ENCODE data around the gene GID8.
A peak's percentile ranks its signal among the peaks of the same experiment; 100 is the strongest.

Gene GID8

DNA sequence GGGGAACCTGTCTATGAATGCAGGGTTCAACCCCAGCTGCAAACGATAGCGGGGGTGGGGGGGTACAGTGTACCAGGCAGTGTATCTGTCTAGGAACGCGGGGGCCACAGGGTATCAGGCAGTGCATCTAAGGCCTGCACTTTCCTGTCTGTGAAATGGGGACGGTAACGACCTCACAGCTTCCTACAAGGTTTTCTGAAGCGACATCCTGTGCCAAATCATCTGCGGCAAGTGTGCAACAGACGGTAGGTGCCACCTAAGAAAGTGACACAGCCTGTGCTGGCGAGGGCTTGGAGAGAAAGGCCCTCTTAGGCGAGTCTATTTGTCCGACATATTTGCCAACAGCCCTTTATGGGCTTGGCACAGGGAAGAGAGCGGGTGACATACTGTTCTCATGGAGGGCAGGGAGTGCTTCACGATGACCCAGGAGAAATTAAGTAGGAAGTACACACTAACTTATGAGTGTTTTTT is 15.5 kb upstream of the GID8 start:
- no peak for DNase-seq (ENCODE audit: low read depth, low spot score)

GRCh38 chr20:62923059-62923668 is 14.8 kb upstream of the GID8 start:
- peak; percentile 93 for DNase-seq (ENCODE audit: low read depth, low spot score)

- DNase-seq (ENCODE audit: low read depth, low spot score), result no peak
Observed at GRCh38 chr20:62923669-62924441, 14.1 kb upstream of the GID8 start.

GRCh38 chr20:62924442-62925075 is 13.4 kb upstream of the GID8 start:
- DNase-seq (ENCODE audit: low read depth, low spot score), result peak; percentile 63

DNA sequence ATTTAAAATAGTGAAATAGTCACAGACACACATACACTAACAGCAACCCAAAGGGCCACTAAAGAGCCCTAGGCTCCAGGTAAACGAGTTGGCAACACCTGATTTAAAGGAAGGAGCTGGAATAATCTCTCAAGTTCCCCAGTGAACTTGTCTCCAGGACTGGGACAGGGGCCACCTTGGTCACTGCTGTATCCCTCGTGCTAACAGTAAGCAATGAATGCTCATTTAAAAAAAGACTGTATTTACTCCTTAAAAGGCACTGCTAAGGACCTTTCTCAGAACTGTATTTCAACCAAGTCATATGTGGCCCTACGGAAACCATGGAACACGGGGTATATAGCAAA is 12.9 kb upstream of the GID8 start:
- DNase-seq (ENCODE audit: low read depth, low spot score), result no peak

DNA sequence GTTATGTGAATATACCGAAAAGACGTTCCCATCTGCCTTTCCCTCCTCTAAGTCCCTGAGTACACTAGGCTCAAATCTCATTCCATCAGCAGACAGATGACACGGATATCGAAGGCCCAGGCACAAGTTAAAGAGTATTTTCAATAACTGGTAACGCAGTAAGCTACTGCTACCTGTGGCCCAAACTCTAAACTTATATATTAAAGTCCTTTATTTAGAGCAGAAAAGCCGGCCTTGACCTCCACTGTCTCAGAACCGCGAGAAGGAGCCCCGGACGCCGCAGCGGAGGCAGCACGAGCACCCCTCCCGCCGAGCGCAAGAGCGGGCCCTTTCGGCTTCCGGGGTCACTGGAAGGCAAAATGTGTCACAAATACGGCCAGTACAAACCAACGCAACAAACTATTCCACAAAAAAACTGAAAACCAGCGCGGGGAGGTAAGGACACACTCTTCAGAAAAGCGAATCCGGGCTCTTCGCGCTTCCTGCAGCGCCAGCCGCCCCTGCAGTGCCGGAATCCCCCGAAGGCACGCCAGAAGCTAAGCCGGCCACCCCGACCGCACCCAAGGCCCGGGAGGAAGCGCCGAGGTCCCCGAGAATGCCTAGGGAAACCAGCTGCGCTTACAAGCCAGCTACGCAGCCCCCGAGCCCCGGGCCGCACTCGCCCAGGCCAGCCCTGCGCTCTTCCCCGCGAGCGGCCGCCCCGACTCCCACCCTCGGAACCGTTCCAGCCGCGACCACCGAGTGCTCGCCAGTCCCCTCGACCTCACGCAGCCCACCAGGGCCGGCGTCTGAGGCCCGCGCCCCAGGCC is 12.3 kb upstream of the GID8 start:
- DNase-seq (ENCODE audit: low read depth, low spot score), result peak; percentile 50

DNA sequence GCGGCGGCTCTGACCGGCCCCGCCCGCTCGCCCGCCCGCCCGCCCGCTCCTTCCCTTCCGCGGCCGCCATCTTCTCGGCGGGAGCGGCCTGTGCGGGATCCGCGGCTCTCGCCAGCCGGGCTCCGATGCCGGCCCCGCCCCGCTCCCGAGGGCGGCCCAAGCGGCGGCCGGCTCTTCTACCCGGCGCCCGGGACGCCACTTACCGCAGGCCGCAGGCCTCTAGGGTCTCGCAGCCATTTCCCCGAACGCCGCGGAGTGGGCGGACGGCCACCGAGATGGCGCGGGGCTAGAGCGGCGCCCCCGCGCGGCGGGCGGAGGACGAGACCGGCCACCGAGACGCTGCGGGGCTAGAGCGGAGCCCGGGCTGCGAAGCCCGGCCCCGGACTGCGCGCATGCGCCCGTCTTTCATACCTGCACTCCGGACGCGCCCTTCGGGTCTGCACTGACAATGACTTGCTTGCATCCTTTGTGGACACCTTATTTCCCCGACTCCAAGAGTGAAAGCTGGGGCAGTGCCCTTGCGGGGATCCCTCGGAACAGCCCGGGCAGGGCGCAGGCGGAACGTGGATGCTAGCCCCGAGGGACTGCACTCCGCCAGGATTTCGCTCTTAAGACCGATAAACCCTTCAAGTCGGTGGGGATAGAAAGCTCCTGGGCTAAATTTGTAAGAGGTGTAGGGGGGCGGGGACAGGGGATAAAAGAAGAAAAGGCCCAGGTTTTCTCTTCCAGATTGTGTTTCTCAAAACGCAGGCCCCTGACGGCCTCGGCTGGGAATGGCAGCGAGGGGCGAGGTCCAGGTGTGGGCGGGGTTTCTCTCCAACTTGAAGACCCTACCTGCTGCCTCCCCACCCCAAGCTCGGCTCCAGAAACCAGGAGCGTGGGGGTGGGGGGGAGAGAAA is 11.5 kb upstream of the GID8 start, which contains the start of gene DIDO1:
TSS of gene DIDO1 (minus strand) at position 277 of the 899 bp plus-strand sequence.
- DNase-seq (ENCODE audit: low read depth, low spot score), result peak; percentile 96

- DNase-seq (ENCODE audit: low read depth, low spot score), result no peak
Observed at GRCh38 chr20:62927128-62927705, 10.7 kb upstream of the GID8 start.

GRCh38 chr20:62928246-62928939 is 9.6 kb upstream of the GID8 start:
- no peak for DNase-seq (ENCODE audit: low read depth, low spot score)

- peak; percentile 74 for DNase-seq (ENCODE audit: low read depth, low spot score)
Observed at GRCh38 chr20:62929051-62929538, 8.9 kb upstream of the GID8 start.

- DNase-seq (ENCODE audit: low read depth, low spot score), result no peak
Observed at GRCh38 chr20:62931464-62931863, 6.5 kb upstream of the GID8 start.

- DNase-seq (ENCODE audit: low read depth, low spot score), result no peak
Observed at GRCh38 chr20:62933966-62934365, 4.0 kb upstream of the GID8 start.

DNA sequence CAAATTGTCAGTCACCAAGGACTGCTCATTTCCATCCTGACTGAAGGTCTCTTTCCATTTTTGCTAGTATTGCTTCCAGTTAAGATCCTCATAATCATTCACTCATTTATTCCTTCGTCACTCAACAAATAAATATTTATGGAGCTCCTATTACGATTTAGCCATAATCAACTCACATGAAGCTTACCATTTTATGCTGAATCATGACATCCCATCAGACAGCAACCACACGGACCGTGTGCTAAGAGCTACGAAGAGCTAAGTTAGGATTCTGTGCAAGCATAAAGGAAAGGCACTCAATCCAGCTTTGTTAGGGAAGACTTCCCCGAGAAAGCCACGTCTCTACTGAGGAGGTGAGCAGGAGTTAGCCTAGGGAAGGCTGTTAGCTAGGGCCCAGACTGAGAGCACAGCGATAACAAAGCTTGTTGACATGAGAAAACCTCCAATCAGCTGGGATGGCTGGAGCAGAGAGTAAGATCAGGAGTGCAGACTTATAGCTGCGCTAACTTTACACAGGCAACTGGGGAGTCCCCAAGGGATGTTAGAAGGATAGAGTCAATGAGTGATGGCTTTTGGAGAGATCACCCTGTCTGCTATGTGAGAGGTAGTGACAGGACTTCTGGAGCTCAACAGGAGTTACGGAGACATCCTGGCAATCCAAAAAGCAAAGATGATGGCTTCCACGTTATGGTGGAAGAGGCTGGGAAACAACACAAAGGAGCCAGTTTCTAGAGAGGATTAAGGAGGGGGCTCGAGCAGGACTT is 2.6 kb upstream of the GID8 start:
- DNase-seq (ENCODE audit: low read depth, low spot score), result no peak

- no peak for DNase-seq (ENCODE audit: low read depth, low spot score)
Observed at GRCh38 chr20:62935968-62936585, 1.9 kb upstream of the GID8 start.

DNA sequence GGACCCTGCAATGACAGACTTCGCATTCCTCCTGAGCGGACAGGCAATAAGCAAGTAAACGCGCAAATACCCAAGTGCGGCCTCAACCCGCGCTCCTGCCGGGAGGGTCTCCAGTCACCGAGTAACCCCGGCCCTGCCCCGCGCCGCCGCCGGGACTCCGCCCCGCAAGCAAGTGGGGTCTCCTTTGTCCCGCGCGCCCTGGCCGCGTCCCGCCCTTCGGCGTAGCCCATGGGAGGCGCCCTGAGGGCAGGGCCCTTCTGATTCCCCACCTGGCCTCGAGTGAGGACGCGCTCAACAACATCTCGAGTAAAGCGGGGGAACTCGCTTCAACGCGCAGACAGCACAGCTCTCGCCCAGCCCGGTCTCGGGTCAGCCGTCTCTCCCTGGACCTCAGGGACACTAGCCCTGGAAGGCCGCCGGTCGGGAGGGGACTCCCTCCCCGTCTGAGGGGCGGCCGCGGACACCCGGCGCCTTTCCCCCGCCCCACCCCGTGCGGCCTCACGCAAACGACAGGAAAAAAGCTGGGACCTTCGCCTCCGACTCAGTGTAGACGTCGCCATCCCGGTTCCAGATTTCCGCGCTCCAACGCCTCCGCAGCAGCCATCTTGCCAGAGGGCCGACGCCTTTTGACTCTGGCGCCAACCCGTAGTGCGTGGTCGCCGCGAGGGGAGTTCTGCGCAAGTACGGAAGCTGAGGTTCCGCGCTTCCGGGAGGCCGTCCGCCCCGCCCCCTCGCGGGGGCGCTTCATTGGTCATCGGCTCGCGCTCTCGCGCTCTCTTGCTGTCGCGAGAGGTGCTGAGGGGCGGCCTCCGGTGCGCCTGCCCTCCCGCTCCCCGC is 461 bp upstream of the GID8 start:
- DNase-seq (ENCODE audit: low read depth, low spot score), result peak; percentile 99

GRCh38 chr20:62940875-62941274 is 2.9 kb downstream of the GID8 start:
- DNase-seq (ENCODE audit: low read depth, low spot score), result no peak

GRCh38 chr20:62941792-62942191 is 3.8 kb downstream of the GID8 start:
- DNase-seq (ENCODE audit: low read depth, low spot score), result no peak

- no peak for DNase-seq (ENCODE audit: low read depth, low spot score)
Observed at GRCh38 chr20:62942456-62942855, 4.5 kb downstream of the GID8 start.
